ENCODE results near the gene MAPK14. TPM values are rescaled to one million over a fixed set of nuclear protein-coding genes. Genes with fewer than 3 reads are reported as not detected.

MAPK14 gene
- total and polyA plus RNA-seq, 2 of the 4 experiments (the other 2 are of a cell fraction) = 28.4 to 74.4 TPM

DNA sequence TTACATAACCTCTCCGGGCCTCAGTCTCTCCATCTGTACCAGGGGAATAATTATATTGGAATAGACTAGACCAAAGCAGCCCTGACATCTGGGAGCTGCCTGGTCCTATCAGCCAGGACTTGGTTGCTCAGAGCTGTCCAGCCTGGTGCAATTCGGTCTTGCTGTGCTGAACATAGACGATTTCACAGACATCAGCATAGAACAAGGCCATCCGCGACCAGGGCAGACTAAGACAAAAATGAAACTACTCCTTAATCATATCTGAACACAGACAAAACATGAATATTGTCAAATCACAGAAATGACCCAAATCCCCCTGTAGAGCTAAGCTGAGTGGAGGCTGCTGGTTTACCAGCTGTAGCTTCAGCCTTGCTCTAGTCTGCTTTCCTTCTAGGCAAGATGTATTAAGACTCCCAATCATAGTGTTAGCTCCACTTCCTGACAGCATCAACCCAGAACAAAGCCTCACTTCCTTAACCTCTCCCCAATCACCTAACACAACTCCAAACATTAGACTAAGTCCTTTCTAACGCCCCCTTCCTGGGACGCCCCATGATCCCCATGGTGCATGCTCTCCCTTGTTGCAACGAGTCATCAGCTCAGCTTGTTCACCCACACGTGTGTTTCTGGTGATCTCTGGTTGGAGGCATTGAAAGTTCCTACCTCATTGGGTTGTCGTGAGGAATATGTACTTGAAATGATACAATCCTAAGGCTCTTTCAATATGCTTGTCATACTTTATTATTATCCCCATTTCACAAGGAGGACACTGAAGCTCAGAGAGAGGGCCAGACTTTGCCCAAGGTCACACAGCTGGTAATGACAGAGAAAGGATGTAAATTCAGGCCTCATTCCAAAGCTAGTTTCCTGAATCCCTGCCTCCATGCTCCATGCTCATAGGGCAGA lies 99.2 kb downstream of the MAPK14 start:
- Histone ChIP-seq H3K23ac (ENCODE audit: low read depth, low read length) (peak overlapping the region; percentile 86), H3K4me2 (ENCODE audit: low read depth, low read length) (no peak overlapping the region), H3K9me3 (ENCODE audit: control insufficient read depth, insufficient read depth, low read length) (no peaks in the 10 kb centered on the region), H3K4ac (ENCODE audit: low read depth, low read length) (peak overlapping the region; percentile 97), H2BK20ac (ENCODE audit: low read depth, low read length) (peak overlapping the region; percentile 95), H2BK15ac (ENCODE audit: low read depth, low read length) (peak overlapping the region; percentile 81), H2AFZ (replicated peaks; ENCODE audit: low read length, poor library complexity) (peak overlapping the region; percentile 79), H2AK9ac (replicated peaks; ENCODE audit: low read depth, low read length, poor library complexity) (peak overlapping the region; percentile 93), H2BK5ac (ENCODE audit: low read depth, low read length, poor library complexity, severe bottlenecking) (peak overlapping the region; percentile 86), H2AK5ac (ENCODE audit: low read depth, low read length) (peak overlapping the region; percentile 95), H3K79me1 (ENCODE audit: low read depth in 1 of 2, low read length in 2 of 2) (peaks cover 0 to 18% of the 10 kb centered on the region in 2 experiments; a peak in 1 of 4 replicates), H3K56ac (ENCODE audit: extremely low read depth, insufficient read depth, low read length) (peak overlapping the region; percentile 19; the same call in 1 of the 2 replicates), H3K36me3 (ENCODE audit: control insufficient read depth, insufficient read depth, low read length) (no peaks in the 10 kb centered on the region), H3K27me3 (ENCODE audit: control insufficient read depth, insufficient read depth, low read length) (no peaks in the 10 kb centered on the region), H3K9me1 (ENCODE audit: insufficient read depth, low read length) (peaks cover 32% of the 10 kb centered on the region), H4K91ac (ENCODE audit: insufficient read depth, low read depth, low read length) (peak overlapping the region; percentile 76), H4K20me1 (ENCODE audit: insufficient read depth, low read length) (no peaks in the 10 kb centered on the region), H3K4me3 (ENCODE audit: insufficient read depth, low read depth, low read length) (no peak overlapping the region), H3K14ac (replicated peaks; ENCODE audit: low read depth, low read length) (peak overlapping the region; percentile 91), H4K5ac (ENCODE audit: low read depth, low read length) (peak overlapping the region; percentile 27), H2BK120ac (ENCODE audit: low read depth, low read length) (peak overlapping the region; percentile 95), H4K8ac (ENCODE audit: low read depth in 2 of 2, low read length in 2 of 2) (peak overlapping the region; percentile 78 to 90), H3K9ac (ENCODE audit: low read depth, low read length) (no peak overlapping the region), H3K4me1 (ENCODE audit: control insufficient read depth, insufficient read depth, low read length) (peaks cover 29% of the 10 kb centered on the region), H3K27ac (ENCODE audit: insufficient read depth, low read length) (peak overlapping the region; percentile 65), H3K18ac (ENCODE audit: low read depth, low read length) (peak overlapping the region; percentile 54)
- intact Hi-C loops (cut with micrococcal nuclease) (no loop called here), in situ Hi-C loops (cut with MboI; ENCODE audit: low sequenced_read_pairs) (loop anchor here (5.0 kb wide), 1 partner anchor 230 kb away; no protein-coding TSS in a partner anchor), dilution Hi-C loops (cut with HindIII; ENCODE audit: low sequenced_read_pairs, unreplicated experiment) (no loop called here)
- ATAC-seq (ENCODE audit: low read depth) (peak; percentile 1), DNase-seq (peak; percentile 69)
- no TSS peak for BruUV-seq (replicated peaks)
- ChIA-PET POLR2A (ENCODE audit: unreplicated experiment) (no interaction called here), CTCF (interaction anchor here (1.2 to 1.5 kb wide), 2 partner anchors 32 to 233 kb away, joined by 3 read pairs; no protein-coding TSS in a partner anchor)
- 100% methylated on average over 1 of the region's 10 CpGs; no CpG with 5 or more reads in 1 of the 2 experiments for WGBS, 2 experiments (ENCODE audit: extremely low coverage in 2 of 2, insufficient read length in 1 of 2)
- TF ChIP-seq MXI1 (IDR thresholded peaks at IDR 0.05; ENCODE audit: borderline replicate concordance, low read depth, low read length) (no peak), CHD1 (IDR thresholded peaks at IDR 0.05; ENCODE audit: low read depth, low read length) (no peak), USF2 (IDR thresholded peaks at IDR 0.05; ENCODE audit: low read depth, low read length) (peak; percentile 64), MAFK (IDR thresholded peaks at IDR 0.05; ENCODE audit: low read depth, low read length) (no peak), RAD21 (IDR thresholded peaks at IDR 0.05; ENCODE audit: low read length) (no peak), ELK1 (IDR thresholded peaks at IDR 0.05; ENCODE audit: borderline replicate concordance, low read depth, low read length) (no peak), RCOR1 (IDR thresholded peaks at IDR 0.05; ENCODE audit: insufficient replicate concordance, low read length) (no peak), MAZ (IDR thresholded peaks at IDR 0.05; ENCODE audit: borderline replicate concordance, low read depth, low read length) (no peak), RFX5 (IDR thresholded peaks at IDR 0.05; ENCODE audit: low read depth, low read length) (no peak), SMC3 (IDR thresholded peaks at IDR 0.05; ENCODE audit: low read depth, low read length) (no peak), NFE2L2 (IDR thresholded peaks at IDR 0.05; ENCODE audit: low read depth, low read length) (no peak), FOS (IDR thresholded peaks at IDR 0.05; ENCODE audit: low read depth, low read length) (0 out of 2 replicates have a peak, but pooled peaks have one; percentile 21)
- TF ChIP-seq, protein P1, sequence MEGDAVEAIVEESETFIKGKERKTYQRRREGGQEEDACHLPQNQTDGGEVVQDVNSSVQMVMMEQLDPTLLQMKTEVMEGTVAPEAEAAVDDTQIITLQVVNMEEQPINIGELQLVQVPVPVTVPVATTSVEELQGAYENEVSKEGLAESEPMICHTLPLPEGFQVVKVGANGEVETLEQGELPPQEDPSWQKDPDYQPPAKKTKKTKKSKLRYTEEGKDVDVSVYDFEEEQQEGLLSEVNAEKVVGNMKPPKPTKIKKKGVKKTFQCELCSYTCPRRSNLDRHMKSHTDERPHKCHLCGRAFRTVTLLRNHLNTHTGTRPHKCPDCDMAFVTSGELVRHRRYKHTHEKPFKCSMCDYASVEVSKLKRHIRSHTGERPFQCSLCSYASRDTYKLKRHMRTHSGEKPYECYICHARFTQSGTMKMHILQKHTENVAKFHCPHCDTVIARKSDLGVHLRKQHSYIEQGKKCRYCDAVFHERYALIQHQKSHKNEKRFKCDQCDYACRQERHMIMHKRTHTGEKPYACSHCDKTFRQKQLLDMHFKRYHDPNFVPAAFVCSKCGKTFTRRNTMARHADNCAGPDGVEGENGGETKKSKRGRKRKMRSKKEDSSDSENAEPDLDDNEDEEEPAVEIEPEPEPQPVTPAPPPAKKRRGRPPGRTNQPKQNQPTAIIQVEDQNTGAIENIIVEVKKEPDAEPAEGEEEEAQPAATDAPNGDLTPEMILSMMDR (conservative IDR thresholded peaks at IDR 0.05; ENCODE audit: low read depth, low read length) = no peak
